C4-2B (cell line): ENCODE results near the gene CCSER1.

Experiments used
- CTCF ChIP-seq: fragments of 450-650 bp; conservative IDR thresholded peaks from 2 replicates; pipeline ENCODE4 v1.5.1; 2017; ENCODE audit warnings: mild to moderate bottlenecking
- ZFX ChIP-seq: fragments of 450-650 bp; IDR thresholded peaks from 2 replicates; pipeline ENCODE4 v1.6.1; 2017

- no peak for TF ChIP-seq CTCF
- no peak for TF ChIP-seq ZFX
These were observed 18.1 kb downstream of the CCSER1 start for GRCh38 chr4:90145319-90145718.
